OCI-LY7 (cell line): ENCODE results near the gene EMSY. TPM values are rescaled to one million over a fixed set of nuclear protein-coding genes. Genes with fewer than 3 reads are reported as not detected.
"Not testable (repeated sequence)": the region's sequence is repeated elsewhere in the genome, so short reads cannot be mapped to it uniquely, and the experiment has no call there.

ENCODE experiments used
- BruUV-seq: library from RNA; stranded (reverse); fragments of 400-500 nt; replicated peaks from 2 replicates; lab custom pipeline; 2021; lab: Mats Ljungman, UMichigan
- CTCF ChIA-PET: fragments of 300-600 bp; sonication (Branson Sonifier 250); formaldehyde crosslinking; loops from one replicate; lab custom pipeline; 2022; ENCODE audit warnings: antibody characterized with exemption; ENCODE audit not compliant: unreplicated experiment; lab: Charles Lee
- POLR2A ChIA-PET: fragments of 300-600 bp; sonication (Branson Sonifier 250); formaldehyde crosslinking; loops from one replicate; lab custom pipeline; 2022; ENCODE audit warnings: antibody characterized with exemption; lab: Charles Lee
- DNase-seq: peaks from one replicate; pipeline ENCODE4 v3.0.0-alpha.2; 2015; ENCODE audit warnings: low spot score
- H2AFZ ChIP-seq: fragments of 200-600 bp; sonication (generic), shearing (Covaris generic); 2 replicates; pipeline ENCODE4 v1.6.1; 2014; ENCODE audit warnings: mild to moderate bottlenecking, antibody characterized with exemption, low read length, moderate library complexity
- H3K27ac ChIP-seq: fragments of 200-600 bp; sonication (generic); 2 replicates; pipeline ENCODE4 v1.5.1; 2014; ENCODE audit warnings: mixed run types, low read depth, mild to moderate bottlenecking, moderate library complexity, low read length, inconsistent platforms; ENCODE audit not compliant: poor library complexity, severe bottlenecking
- H3K36me3 ChIP-seq: fragments of 200-600 bp; sonication (generic); 2 replicates; pipeline ENCODE4 v1.6.1; 2014; ENCODE audit warnings: mild to moderate bottlenecking, antibody characterized with exemption, low read length, moderate library complexity, mixed read lengths; ENCODE audit not compliant: insufficient read depth
- H3K4me1 ChIP-seq: fragments of 200-600 bp; sonication (generic); 2 replicates; pipeline ENCODE4 v1.5.1; 2014; ENCODE audit warnings: mild to moderate bottlenecking, low read length; ENCODE audit not compliant: insufficient read depth, poor library complexity, severe bottlenecking
- H3K4me2 ChIP-seq: fragments of 200-600 bp; sonication (generic); 2 replicates; pipeline ENCODE4 v1.6.1; 2014; ENCODE audit warnings: mild to moderate bottlenecking, low read length
- H3K4me3 ChIP-seq: fragments of 200-600 bp; sonication (generic); 2 replicates; pipeline ENCODE4 v1.5.1; 2014; ENCODE audit warnings: mild to moderate bottlenecking, low read depth, low read length; ENCODE audit not compliant: poor library complexity, severe bottlenecking
- H3K79me2 ChIP-seq: fragments of 200-600 bp; sonication (generic); 2 replicates; pipeline ENCODE4 v1.6.1; 2016; ENCODE audit warnings: low read depth, mild to moderate bottlenecking, low read length, moderate library complexity, mixed read lengths; ENCODE audit not compliant: insufficient read depth
- H3K9me2 ChIP-seq: fragments of 200-600 bp; sonication (generic); 2 replicates; pipeline ENCODE4 v1.6.1; 2016; ENCODE audit warnings: mild to moderate bottlenecking, low read length, mixed read lengths; ENCODE audit not compliant: insufficient read depth
- H3K9me3 ChIP-seq: fragments of 200-600 bp; sonication (generic); 2 replicates; pipeline ENCODE4 v1.6.1; 2014; ENCODE audit warnings: mild to moderate bottlenecking, mixed run types, low read length, mixed read lengths
- H4K20me1 ChIP-seq: fragments of 200-600 bp; sonication (generic); 2 replicates; pipeline ENCODE4 v1.6.1; 2014; ENCODE audit warnings: mild to moderate bottlenecking, antibody characterized with exemption, low read length, moderate library complexity, mixed read lengths; ENCODE audit not compliant: insufficient read depth
- CTCF ChIP-seq: fragments of 200-600 bp; sonication (generic); conservative IDR thresholded peaks from 2 replicates; pipeline ENCODE4 v1.5.1; 2014; ENCODE audit warnings: mild to moderate bottlenecking, antibody characterized with exemption, low read length, moderate library complexity, mixed read lengths
- EZH2phosphoT487 ChIP-seq: fragments of 200-600 bp; sonication (generic); IDR thresholded peaks from 2 replicates; pipeline ENCODE4 v1.6.1; 2018; ENCODE audit warnings: low read depth, borderline replicate concordance, mild to moderate bottlenecking, mixed run types, antibody characterized with exemption, low read length, moderate library complexity, mixed read lengths
- intact Hi-C: fragments of 100-400 bp; cut with micrococcal nuclease; formaldehyde crosslinking; loops from one replicate; pipeline ENCODE4 v1.10.0; 2022; ENCODE audit not compliant: unreplicated experiment
- total RNA-seq, 2 experiments: library from RNA; depleted of rRNA in 1 of 2; stranded (reverse); fragments of >200 nt in 1 of 2; shearing (Covaris generic) in 1 of 2; gene quantifications; 2 replicates each; pipeline ENCODE4 v1.2.3, GENCODE V29; 2014 to 2022

EMSY gene
- total RNA-seq, 2 experiments from 2014 or later, result 26.3 to 29.8 TPM

- H3K9me3 ChIP-seq, result no peaks in the 10 kb centered on the region
- H3K36me3 ChIP-seq, result no peaks in the 10 kb centered on the region
- no peaks in the 10 kb centered on the region for H3K4me1 ChIP-seq
- ChIA-PET POLR2A (no interaction called here), CTCF (no interaction called here)
- no peak overlapping the region for H3K27ac ChIP-seq
- TF ChIP-seq EZH2phosphoT487, result no peak
- no peak for TF ChIP-seq CTCF
- intact Hi-C loops, result no loop called here
- H3K79me2 ChIP-seq, result no peaks in the 10 kb centered on the region
- no TSS peak for BruUV-seq
- H3K4me3 ChIP-seq, result no peak overlapping the region
- no peaks in the 10 kb centered on the region for H4K20me1 ChIP-seq
- H3K9me2 ChIP-seq, result no peaks in the 10 kb centered on the region
- no peak for DNase-seq
- no peak overlapping the region for H3K4me2 ChIP-seq
- H2AFZ ChIP-seq, result no peak overlapping the region
Measured at GRCh38 chr11:76397383-76397782, 47.4 kb upstream of the EMSY start.

- H3K79me2 ChIP-seq, result no peaks in the 10 kb centered on the region
- ChIA-PET POLR2A (no interaction called here), CTCF (no interaction called here)
- no peaks in the 10 kb centered on the region for H4K20me1 ChIP-seq
- H3K4me1 ChIP-seq, result no peaks in the 10 kb centered on the region
- no peak overlapping the region for H3K4me2 ChIP-seq
- no peak for DNase-seq
- H3K27ac ChIP-seq, result no peak overlapping the region
- no peak overlapping the region for H2AFZ ChIP-seq
- intact Hi-C loops, result no loop called here
- TF ChIP-seq EZH2phosphoT487, result no peak
- no peak for TF ChIP-seq CTCF
- no peaks in the 10 kb centered on the region for H3K9me3 ChIP-seq
- no peaks in the 10 kb centered on the region for H3K9me2 ChIP-seq
- H3K36me3 ChIP-seq, result no peaks in the 10 kb centered on the region
- no peak overlapping the region for H3K4me3 ChIP-seq
- BruUV-seq, result no TSS peak
Measured at GRCh38 chr11:76400967-76401366, 43.9 kb upstream of the EMSY start.

GRCh38 chr11:76401484-76401883, 43.3 kb upstream of the EMSY start:
- intact Hi-C loops, H2AFZ ChIP-seq, H3K79me2 ChIP-seq, H3K4me2 ChIP-seq, H3K36me3 ChIP-seq, H3K4me3 ChIP-seq, H4K20me1 ChIP-seq, CTCF ChIA-PET, H3K9me3 ChIP-seq, H3K4me1 ChIP-seq, H3K9me2 ChIP-seq, DNase-seq, BruUV-seq, H3K27ac ChIP-seq: not testable (repeated sequence)
- POLR2A ChIA-PET, result interaction anchor here (1.1 kb wide), 1 partner anchor 45 kb away, joined by 4 read pairs; no protein-coding TSS in a partner anchor
